Suprapubic skin (tissue), 4 donors: ENCODE results near the gene PPP1R1C. TPM values are rescaled to one million over a fixed set of nuclear protein-coding genes. Genes with fewer than 3 reads are reported as not detected.

Experiments
- DNase-seq, 2 donors: peaks; one replicate each; pipeline ENCODE4 v3.0.0-alpha.2; 2019; ENCODE audit warnings: low spot score in 2 of 2
- H3K27ac ChIP-seq: fragments of 200-600 bp; sonication (generic); one replicate; pipeline ENCODE4 v1.5.1; 2019
- H3K27me3 ChIP-seq: fragments of 200-600 bp; sonication (generic); one replicate; pipeline ENCODE4 v1.5.1; 2019
- H3K36me3 ChIP-seq: fragments of 200-600 bp; sonication (generic); one replicate; pipeline ENCODE4 v1.5.1; 2019
- H3K4me1 ChIP-seq: fragments of 200-600 bp; sonication (generic); one replicate; pipeline ENCODE4 v1.5.1; 2019
- H3K4me3 ChIP-seq: fragments of 200-600 bp; sonication (generic); one replicate; pipeline ENCODE4 v1.5.1; 2019; ENCODE audit warnings: mild to moderate bottlenecking
- H3K9me3 ChIP-seq: fragments of 200-600 bp; sonication (generic); one replicate; pipeline ENCODE4 v1.5.1; 2019
- EP300 ChIP-seq: sonication (generic); formaldehyde crosslinking; IDR thresholded peaks from one replicate; pipeline ENCODE4 v1.6.1; 2017; ENCODE audit warnings: antibody characterized with exemption
- POLR2A ChIP-seq, 2 donors: fragments of 450-650 bp; IDR thresholded peaks; one replicate each; pipeline ENCODE4 v1.6.1; 2017; ENCODE audit warnings: antibody characterized with exemption in 2 of 2, mild to moderate bottlenecking in 2 of 2, moderate library complexity in 2 of 2
- POLR2AphosphoS5 ChIP-seq, 3 donors: sonication (generic); formaldehyde crosslinking; IDR thresholded peaks; one replicate each; pipeline ENCODE4 v1.6.1; 2017; ENCODE audit warnings: antibody characterized with exemption in 3 of 3
- WGBS: methylation state at CpG from one replicate; pipeline ENCODE4 v1.1.5; 2018; 5-methylcytosine and 5-hydroxymethylcytosine counted together
- total RNA-seq, 4 donors: library from RNA; depleted of rRNA; stranded (reverse); fragments of >200 nt; gene quantifications; one replicate each; pipeline ENCODE4 v1.1.0, GENCODE V29; 2016
- TF ChIP-seq, protein P1 (sequence below), 2 donors: fragments of 200-600 bp in 1 of 2; fragments of 450-650 bp in 1 of 2; sonication (generic) in 1 of 2; IDR thresholded peaks; one replicate each; pipeline ENCODE4 v1.5.1; 2016 to 2019; ENCODE audit warnings: antibody characterized with exemption in 2 of 2, mild to moderate bottlenecking in 1 of 2, moderate library complexity in 1 of 2

Gene PPP1R1C
- total RNA-seq, 4 donors from 2014 or later = 2.0 to 5.8 TPM; not detected in 2

DNA sequence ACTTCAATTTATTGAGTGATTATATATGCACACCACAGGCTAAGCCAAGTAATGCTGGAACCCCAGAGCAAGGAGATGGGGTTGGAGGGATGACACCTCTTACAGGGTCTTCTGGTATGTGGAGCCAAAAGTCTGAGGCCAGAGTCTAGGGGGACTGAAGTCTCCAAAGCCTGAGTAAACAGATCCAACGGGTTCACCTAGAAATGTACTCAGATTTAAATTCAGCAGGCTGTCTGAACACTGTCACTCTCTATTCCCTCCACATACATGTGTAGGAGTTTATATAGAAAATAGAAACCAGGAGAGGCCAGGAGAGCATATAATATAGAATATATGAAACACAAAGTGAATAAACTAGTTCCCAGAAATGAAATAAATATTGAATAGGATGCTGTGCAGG, 76.1 kb downstream of the PPP1R1C start:
- H3K9me3 ChIP-seq = no peaks in the 10 kb centered on the region

DNA sequence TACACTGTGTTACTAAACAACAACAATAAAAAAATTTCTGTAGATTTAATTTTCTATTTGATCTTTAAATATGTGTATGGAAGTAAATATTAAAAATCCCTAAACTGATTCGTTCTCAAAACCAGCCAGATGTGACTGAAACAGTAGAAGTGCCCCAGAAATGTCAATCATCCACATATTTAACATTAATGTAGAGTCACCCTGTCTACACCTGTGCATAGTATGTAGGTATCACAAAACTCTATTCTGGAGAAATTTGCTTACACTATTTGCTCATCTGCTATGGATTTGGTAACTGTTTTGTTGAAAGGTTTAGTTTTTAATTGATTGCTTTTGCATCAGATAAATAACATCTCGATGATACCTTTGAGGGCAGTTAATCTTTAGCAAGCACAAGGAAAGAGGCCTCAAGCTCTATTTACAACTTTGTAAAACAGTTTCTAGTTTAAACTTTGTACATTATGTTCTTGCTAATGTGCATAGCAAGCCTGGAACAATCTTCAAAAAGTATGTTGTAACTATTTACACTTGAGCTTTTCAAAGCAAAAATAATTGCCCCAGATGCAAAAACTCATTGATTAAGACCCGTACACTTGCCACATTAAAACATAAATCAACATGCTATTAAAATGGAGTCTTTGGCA, 76.8 kb downstream of the PPP1R1C start:
- TF ChIP-seq, protein P1, sequence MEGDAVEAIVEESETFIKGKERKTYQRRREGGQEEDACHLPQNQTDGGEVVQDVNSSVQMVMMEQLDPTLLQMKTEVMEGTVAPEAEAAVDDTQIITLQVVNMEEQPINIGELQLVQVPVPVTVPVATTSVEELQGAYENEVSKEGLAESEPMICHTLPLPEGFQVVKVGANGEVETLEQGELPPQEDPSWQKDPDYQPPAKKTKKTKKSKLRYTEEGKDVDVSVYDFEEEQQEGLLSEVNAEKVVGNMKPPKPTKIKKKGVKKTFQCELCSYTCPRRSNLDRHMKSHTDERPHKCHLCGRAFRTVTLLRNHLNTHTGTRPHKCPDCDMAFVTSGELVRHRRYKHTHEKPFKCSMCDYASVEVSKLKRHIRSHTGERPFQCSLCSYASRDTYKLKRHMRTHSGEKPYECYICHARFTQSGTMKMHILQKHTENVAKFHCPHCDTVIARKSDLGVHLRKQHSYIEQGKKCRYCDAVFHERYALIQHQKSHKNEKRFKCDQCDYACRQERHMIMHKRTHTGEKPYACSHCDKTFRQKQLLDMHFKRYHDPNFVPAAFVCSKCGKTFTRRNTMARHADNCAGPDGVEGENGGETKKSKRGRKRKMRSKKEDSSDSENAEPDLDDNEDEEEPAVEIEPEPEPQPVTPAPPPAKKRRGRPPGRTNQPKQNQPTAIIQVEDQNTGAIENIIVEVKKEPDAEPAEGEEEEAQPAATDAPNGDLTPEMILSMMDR (IDR thresholded peaks at IDR 0.05) = no peak
- TF ChIP-seq EP300 (no peak), POLR2AphosphoS5 (IDR thresholded peaks at IDR 0.05) (no peak), POLR2A (IDR thresholded peaks at IDR 0.05) (no peak)

More for the DNA sequence above, 76.1 kb downstream of the PPP1R1C start:
- no peaks in the 10 kb centered on the region for H3K36me3 ChIP-seq
- 95% methylated on average over 1 of the region's 1 CpG for WGBS
- no peak for TF ChIP-seq POLR2A (IDR thresholded peaks at IDR 0.05)
- TF ChIP-seq EP300 = no peak
- TF ChIP-seq, protein P1 (IDR thresholded peaks at IDR 0.05) = no peak
- no peak for TF ChIP-seq POLR2AphosphoS5 (IDR thresholded peaks at IDR 0.05)
- H3K4me1 ChIP-seq = peaks cover 5% of the 10 kb centered on the region
- H3K27me3 ChIP-seq = no peaks in the 10 kb centered on the region
- H3K4me3 ChIP-seq = no peak overlapping the region
- no peak for DNase-seq
- no peak overlapping the region for H3K27ac ChIP-seq

DNA sequence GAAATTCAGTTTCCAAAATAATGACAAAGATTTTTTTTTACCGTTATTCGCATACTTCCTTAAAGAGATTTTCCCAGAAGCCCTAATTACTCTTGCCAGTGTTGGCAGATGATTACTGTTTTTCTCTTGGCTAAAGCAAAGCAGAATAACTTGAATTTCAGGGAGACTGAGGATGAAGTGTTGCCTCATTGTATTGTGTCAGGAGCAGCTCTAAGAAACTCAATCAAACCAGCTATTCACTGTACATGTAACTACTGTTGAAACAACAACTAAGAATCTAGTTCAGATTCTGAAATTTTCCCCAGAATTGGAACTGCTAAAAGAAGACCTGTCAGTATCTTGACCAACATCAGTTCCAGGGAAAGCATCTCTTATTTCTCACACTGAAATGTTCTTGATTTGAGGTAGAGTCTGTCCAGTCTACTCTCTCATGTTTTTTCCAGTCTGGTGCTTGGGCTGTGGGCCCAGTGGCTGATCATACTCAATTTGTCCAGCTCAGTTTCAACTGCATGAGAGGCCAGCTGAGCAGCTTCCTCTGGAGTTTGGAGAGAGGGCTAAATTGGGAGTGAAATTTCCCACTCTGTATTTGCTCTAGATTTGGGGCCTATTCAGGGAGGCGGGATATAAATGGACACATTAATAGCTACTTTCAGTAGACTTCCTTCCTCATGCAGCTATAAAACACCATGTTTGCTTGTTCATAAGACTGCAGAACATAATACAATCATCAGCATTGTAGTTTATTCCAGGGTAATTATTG, 78.5 kb downstream of the PPP1R1C start:
- H3K27ac ChIP-seq = peak overlapping the region; percentile 7
- no peak for DNase-seq
- TF ChIP-seq POLR2AphosphoS5 (IDR thresholded peaks at IDR 0.05) = no peak
- TF ChIP-seq, protein P1 (IDR thresholded peaks at IDR 0.05) = no peak
- no peak for TF ChIP-seq EP300
- no peak for TF ChIP-seq POLR2A (IDR thresholded peaks at IDR 0.05)

More for the DNA sequence above, 76.8 kb downstream of the PPP1R1C start:
- H3K27me3 ChIP-seq = no peaks in the 10 kb centered on the region
- WGBS = 63% methylated on average over 3 of the region's 3 CpGs
- H3K9me3 ChIP-seq = no peaks in the 10 kb centered on the region
- H3K4me1 ChIP-seq = peaks cover 5% of the 10 kb centered on the region
- H3K4me3 ChIP-seq = no peak overlapping the region
- no peak overlapping the region for H3K27ac ChIP-seq
- no peak for DNase-seq
- H3K36me3 ChIP-seq = no peaks in the 10 kb centered on the region

DNA sequence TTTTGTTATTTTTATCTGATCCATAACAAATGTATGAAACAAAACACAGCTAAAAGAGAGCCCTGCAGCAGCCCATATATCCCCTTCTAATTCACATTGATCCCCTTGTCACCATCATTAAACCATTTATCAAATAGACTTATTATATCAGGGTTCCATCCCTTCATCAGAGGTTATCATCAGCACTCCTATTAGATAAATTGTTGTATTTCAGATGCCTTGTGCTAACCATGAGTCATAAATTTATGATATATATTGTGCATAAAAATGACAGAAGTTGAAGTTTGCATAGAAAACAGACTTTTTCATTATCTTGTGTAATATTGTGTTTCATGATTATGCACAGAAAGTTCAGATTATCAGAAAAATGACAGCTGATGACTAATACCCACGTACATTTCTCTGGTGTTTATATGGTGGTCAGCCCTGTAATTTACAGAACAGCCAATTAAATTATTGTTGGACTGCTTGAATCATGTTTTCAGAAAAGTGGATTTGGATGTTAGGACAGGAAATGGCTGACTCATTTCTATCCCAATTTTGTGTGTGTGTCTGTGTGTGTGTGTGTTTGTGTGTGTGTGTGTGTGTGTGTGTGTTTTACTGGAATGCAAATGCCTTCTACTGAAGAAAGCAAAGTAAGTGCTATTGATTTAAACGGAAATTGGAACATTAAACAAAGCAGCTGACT, 80.9 kb downstream of the PPP1R1C start:
- TF ChIP-seq EP300 = no peak
- TF ChIP-seq POLR2AphosphoS5 (IDR thresholded peaks at IDR 0.05) = no peak
- no peak for TF ChIP-seq POLR2A (IDR thresholded peaks at IDR 0.05)
- TF ChIP-seq, protein P1 (IDR thresholded peaks at IDR 0.05) = no peak
- Histone ChIP-seq H3K4me1 (peaks cover 5% of the 10 kb centered on the region), H3K4me3 (no peak overlapping the region), H3K27me3 (no peaks in the 10 kb centered on the region), H3K27ac (no peak overlapping the region), H3K9me3 (no peaks in the 10 kb centered on the region), H3K36me3 (no peaks in the 10 kb centered on the region)
- WGBS = 54% methylated on average over 2 of the region's 2 CpGs
- no peak for DNase-seq

More for the DNA sequence above, 78.5 kb downstream of the PPP1R1C start:
- Histone ChIP-seq H3K4me3 (no peak overlapping the region), H3K4me1 (peaks cover 5% of the 10 kb centered on the region), H3K9me3 (no peaks in the 10 kb centered on the region), H3K27me3 (no peaks in the 10 kb centered on the region), H3K36me3 (no peaks in the 10 kb centered on the region)
- WGBS = 36% methylated on average over 3 of the region's 3 CpGs

DNA sequence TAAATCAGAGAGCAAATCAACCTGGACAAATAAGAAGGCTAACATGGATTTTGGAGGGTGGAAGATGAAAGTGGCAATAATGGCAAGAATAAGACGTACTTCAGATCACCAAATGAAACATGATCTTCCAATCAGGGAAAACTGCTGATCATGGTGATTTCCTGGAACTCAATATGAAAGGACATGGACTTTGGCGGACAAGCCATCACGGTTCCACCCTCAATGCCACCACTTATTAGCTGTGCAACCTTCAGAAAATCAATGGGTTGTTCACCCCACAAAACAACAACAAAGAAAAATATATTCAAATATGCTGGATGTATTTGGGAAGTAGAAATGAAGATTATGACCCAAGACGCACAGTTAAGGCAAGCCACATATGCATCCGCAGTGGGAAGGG, 81.7 kb downstream of the PPP1R1C start:
- no peaks in the 10 kb centered on the region for H3K9me3 ChIP-seq
- TF ChIP-seq EP300 (no peak), POLR2A (IDR thresholded peaks at IDR 0.05) (no peak), POLR2AphosphoS5 (IDR thresholded peaks at IDR 0.05) (no peak)
- TF ChIP-seq, protein P1 (IDR thresholded peaks at IDR 0.05) = no peak
- no peak overlapping the region for H3K27ac ChIP-seq
- H3K4me3 ChIP-seq = no peak overlapping the region
- DNase-seq = no peak
- H3K4me1 ChIP-seq = peaks cover 5% of the 10 kb centered on the region
- WGBS = 92% methylated on average over 5 of the region's 5 CpGs
- no peaks in the 10 kb centered on the region for H3K36me3 ChIP-seq
- H3K27me3 ChIP-seq = no peaks in the 10 kb centered on the region
